HEK293 (cell line): ENCODE data around the gene LZTFL1.
A peak's percentile ranks its signal among the peaks of the same experiment; 100 is the strongest.

Source experiments
- CTCF ChIA-PET: fragments of 350-600 bp; formaldehyde crosslinking; extraction: SDS; loops from one replicate; lab custom pipeline; 2021; ENCODE audit warnings: antibody characterized with exemption; lab: Yijun Ruan, JAX
- POLR2A ChIA-PET: fragments of 300-600 bp; formaldehyde crosslinking; extraction: SDS; loops from one replicate; lab custom pipeline; 2020; ENCODE audit warnings: antibody characterized with exemption, inconsistent platforms; lab: Yijun Ruan, JAX
- H3K27ac ChIP-seq: fragments of 200-500 bp; sonication (Bioruptor generic); 2 replicates; pipeline ENCODE4 v1.5.1; 2014; ENCODE audit warnings: low read depth, low read length, control low read depth, inconsistent platforms; ENCODE audit errors: extremely low read depth
- H3K36me3 ChIP-seq, 2 experiments: fragments of 200-500 bp in 1 of 2; sonication (Bioruptor generic) in 1 of 2; 1 replicate in 1 of 2; 2 replicates in 1 of 2; pipeline ENCODE4 v1.5.1; 2014 to 2017; ENCODE audit warnings: inconsistent platforms in 2 of 2, low read length in 2 of 2; ENCODE audit not compliant: control insufficient read depth in 2 of 2, insufficient read depth in 1 of 2
- H3K4me1 ChIP-seq: fragments of 200-500 bp; sonication (Bioruptor generic); 2 replicates; pipeline ENCODE4 v1.5.1; 2014; ENCODE audit warnings: mild to moderate bottlenecking, low read length, inconsistent platforms; ENCODE audit not compliant: control insufficient read depth, insufficient read depth
- H3K4me3 ChIP-seq: 2 replicates; pipeline ENCODE4 v1.5.1; 2011; ENCODE audit warnings: low read depth, mild to moderate bottlenecking, control low read depth, low read length, moderate library complexity
- H3K9me3 ChIP-seq: fragments of 200-500 bp; sonication (Bioruptor generic); 2 replicates; pipeline ENCODE4 v1.5.1; 2014; ENCODE audit warnings: low read depth, low read length, inconsistent platforms; ENCODE audit not compliant: control insufficient read depth, insufficient read depth
- KLF8 ChIP-seq: fragments of 450-650 bp; formaldehyde crosslinking; IDR thresholded peaks from 2 replicates; pipeline ENCODE4 v1.5.1; 2016; ENCODE audit warnings: missing biosample characterization, missing genetic modification characterization
- ZBTB20 ChIP-seq: fragments of 450-650 bp; formaldehyde crosslinking; IDR thresholded peaks from 2 replicates; pipeline ENCODE4 v1.5.1; 2016; ENCODE audit warnings: missing biosample characterization, missing genetic modification characterization
- ZIC2 ChIP-seq: fragments of 450-650 bp; formaldehyde crosslinking; IDR thresholded peaks from 2 replicates; pipeline ENCODE4 v1.5.1; 2016; ENCODE audit warnings: missing biosample characterization, missing genetic modification characterization
- ZNF211 ChIP-seq: fragments of 450-650 bp; formaldehyde crosslinking; IDR thresholded peaks from 2 replicates; pipeline ENCODE4 v1.5.1; 2016; ENCODE audit warnings: low read depth, missing biosample characterization, missing genetic modification characterization
- ZNF221 ChIP-seq: fragments of 450-650 bp; formaldehyde crosslinking; IDR thresholded peaks from 2 replicates; pipeline ENCODE4 v1.5.1; 2017; ENCODE audit warnings: missing biosample characterization, missing genetic modification characterization, borderline replicate concordance
- ZNF24 ChIP-seq: fragments of 450-650 bp; formaldehyde crosslinking; IDR thresholded peaks from 2 replicates; pipeline ENCODE4 v1.5.1; 2016; ENCODE audit warnings: missing biosample characterization, missing genetic modification characterization
- ZNF350 ChIP-seq: fragments of 450-650 bp; formaldehyde crosslinking; IDR thresholded peaks from 2 replicates; pipeline ENCODE4 v1.5.0; 2017; ENCODE audit warnings: missing biosample characterization, mild to moderate bottlenecking, missing genetic modification characterization
- ZNF621 ChIP-seq: fragments of 450-650 bp; formaldehyde crosslinking; IDR thresholded peaks from 2 replicates; pipeline ENCODE4 v1.5.1; 2017; ENCODE audit warnings: missing biosample characterization, missing genetic modification characterization
- ZNF654 ChIP-seq: fragments of 450-650 bp; formaldehyde crosslinking; IDR thresholded peaks from 2 replicates; pipeline ENCODE4 v1.5.1; 2016; ENCODE audit warnings: low read depth, missing biosample characterization, missing genetic modification characterization
- ZNF785 ChIP-seq: fragments of 450-650 bp; formaldehyde crosslinking; IDR thresholded peaks from 2 replicates; pipeline ENCODE4 v1.5.1; 2016; ENCODE audit warnings: missing biosample characterization, missing genetic modification characterization
- ZSCAN23 ChIP-seq: fragments of 450-650 bp; formaldehyde crosslinking; IDR thresholded peaks from 2 replicates; pipeline ENCODE4 v1.5.1; 2016; ENCODE audit warnings: missing biosample characterization, missing genetic modification characterization
- TF ChIP-seq, protein P1 (sequence below): fragments of 450-650 bp; formaldehyde crosslinking; IDR thresholded peaks from 2 replicates; pipeline ENCODE4 v1.5.1; 2016; ENCODE audit warnings: missing biosample characterization, missing genetic modification characterization
- TF ChIP-seq, protein P2 (sequence below): fragments of 450-650 bp; formaldehyde crosslinking; IDR thresholded peaks from 2 replicates; pipeline ENCODE4 v1.5.1; 2017; ENCODE audit warnings: missing biosample characterization, missing genetic modification characterization
- TF ChIP-seq, protein P3 (sequence below): fragments of 450-650 bp; formaldehyde crosslinking; IDR thresholded peaks from 2 replicates; pipeline ENCODE4 v1.5.1; 2016; ENCODE audit warnings: missing biosample characterization, missing genetic modification characterization, low read depth
- TF ChIP-seq, protein P4 (sequence below): fragments of 450-650 bp; formaldehyde crosslinking; optimal IDR thresholded peaks from 2 replicates; pipeline ENCODE3; 2016; ENCODE audit warnings: missing biosample characterization, mild to moderate bottlenecking, missing genetic modification characterization

LZTFL1 gene

DNA sequence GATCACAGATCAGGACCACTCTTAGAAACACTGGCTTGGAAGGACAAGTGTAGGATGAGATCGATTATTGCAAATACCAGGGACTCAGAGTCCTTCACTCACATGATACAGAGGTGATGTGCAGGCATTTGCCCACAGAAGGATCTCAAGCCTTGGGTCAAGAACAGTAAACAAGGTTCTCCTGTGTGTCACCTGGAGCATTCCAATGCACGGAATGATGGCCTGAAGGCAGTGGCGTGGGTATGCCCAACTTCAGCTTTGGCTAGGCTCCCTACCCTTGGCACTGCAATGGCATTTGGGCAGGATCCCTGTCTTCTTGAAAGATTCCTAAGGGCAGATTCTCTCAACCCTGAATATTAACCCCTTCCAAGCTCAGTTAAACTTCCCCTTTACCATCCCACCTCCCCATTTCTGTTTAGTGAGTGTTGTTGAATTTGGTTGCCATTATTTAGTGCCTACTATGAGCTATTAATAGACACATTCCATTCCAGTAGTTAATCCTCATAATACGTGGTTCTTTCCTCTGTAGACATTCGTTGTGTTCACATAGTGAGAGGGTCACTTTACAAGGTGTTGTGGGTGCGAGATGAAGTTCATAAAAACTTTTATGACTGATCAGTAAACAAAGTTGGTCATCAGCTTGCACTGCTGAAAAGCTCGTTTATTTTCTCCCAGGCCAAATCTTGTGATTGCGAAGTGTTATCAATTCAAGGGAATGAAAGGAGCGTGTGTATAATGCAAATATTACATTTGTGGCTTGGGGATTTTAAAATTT lies 1.1 kb upstream of the LZTFL1 start (continued):
- TF ChIP-seq, protein P1, sequence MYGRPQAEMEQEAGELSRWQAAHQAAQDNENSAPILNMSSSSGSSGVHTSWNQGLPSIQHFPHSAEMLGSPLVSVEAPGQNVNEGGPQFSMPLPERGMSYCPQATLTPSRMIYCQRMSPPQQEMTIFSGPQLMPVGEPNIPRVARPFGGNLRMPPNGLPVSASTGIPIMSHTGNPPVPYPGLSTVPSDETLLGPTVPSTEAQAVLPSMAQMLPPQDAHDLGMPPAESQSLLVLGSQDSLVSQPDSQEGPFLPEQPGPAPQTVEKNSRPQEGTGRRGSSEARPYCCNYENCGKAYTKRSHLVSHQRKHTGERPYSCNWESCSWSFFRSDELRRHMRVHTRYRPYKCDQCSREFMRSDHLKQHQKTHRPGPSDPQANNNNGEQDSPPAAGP = no peak

DNA sequence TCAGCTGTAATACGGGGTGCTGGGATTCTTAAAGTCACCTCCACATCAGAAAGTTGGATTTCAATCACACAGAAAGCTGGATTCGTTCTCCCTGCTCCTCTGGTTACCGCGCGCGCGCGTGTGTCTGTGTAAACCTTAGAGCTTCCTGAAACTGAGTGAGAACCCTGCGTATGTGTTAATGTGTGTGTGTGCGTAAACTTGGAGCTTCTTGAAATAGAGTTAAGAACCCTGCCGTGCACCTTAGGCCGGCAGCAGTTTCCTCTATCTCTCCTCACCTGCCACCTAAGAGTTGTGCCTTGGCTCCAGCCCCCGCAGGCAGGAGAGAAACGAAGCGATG lies 531 bp downstream of the LZTFL1 start:
- POLR2A ChIA-PET = no interaction called here

DNA sequence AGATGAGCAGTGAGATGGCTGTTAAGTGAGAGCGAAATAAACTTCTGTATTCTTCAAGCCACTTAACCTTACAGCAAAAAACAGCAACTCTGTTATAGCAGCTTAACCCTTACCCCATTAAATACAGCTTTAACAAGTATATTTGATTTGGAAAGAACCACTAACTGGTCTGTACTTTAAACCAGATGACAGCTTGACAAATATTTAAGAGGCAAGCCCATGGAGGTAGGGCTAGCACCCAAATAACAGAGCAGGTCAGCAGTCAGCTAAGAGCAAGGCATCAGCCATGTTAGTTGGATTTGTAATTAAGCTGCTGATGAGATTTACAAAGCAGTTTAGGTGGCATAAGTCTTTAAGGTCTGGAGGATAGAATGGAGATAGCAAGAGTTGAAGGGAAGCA lies 3.5 kb downstream of the LZTFL1 start:
- TF ChIP-seq ZNF211 (tag by site-specific recombination) (no peak), ZNF350 (tag by site-specific recombination) (no peak), KLF8 (tag by site-specific recombination) (no peak), ZIC2 (tag by site-specific recombination) (no peak), ZNF24 (tag by site-specific recombination) (no peak), ZBTB20 (tag by site-specific recombination) (no peak), ZNF621 (tag by site-specific recombination) (no peak), ZNF221 (tag by site-specific recombination) (no peak), ZNF785 (tag by site-specific recombination) (no peak)
- TF ChIP-seq, protein P2, sequence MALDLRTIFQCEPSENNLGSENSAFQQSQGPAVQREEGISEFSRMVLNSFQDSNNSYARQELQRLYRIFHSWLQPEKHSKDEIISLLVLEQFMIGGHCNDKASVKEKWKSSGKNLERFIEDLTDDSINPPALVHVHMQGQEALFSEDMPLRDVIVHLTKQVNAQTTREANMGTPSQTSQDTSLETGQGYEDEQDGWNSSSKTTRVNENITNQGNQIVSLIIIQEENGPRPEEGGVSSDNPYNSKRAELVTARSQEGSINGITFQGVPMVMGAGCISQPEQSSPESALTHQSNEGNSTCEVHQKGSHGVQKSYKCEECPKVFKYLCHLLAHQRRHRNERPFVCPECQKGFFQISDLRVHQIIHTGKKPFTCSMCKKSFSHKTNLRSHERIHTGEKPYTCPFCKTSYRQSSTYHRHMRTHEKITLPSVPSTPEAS (tag by site-specific recombination) = no peak
- TF ChIP-seq, protein P3, sequence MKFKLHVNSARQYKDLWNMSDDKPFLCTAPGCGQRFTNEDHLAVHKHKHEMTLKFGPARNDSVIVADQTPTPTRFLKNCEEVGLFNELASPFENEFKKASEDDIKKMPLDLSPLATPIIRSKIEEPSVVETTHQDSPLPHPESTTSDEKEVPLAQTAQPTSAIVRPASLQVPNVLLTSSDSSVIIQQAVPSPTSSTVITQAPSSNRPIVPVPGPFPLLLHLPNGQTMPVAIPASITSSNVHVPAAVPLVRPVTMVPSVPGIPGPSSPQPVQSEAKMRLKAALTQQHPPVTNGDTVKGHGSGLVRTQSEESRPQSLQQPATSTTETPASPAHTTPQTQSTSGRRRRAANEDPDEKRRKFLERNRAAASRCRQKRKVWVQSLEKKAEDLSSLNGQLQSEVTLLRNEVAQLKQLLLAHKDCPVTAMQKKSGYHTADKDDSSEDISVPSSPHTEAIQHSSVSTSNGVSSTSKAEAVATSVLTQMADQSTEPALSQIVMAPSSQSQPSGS (tag by site-specific recombination) = no peak
- POLR2A ChIA-PET = no interaction called here
- H3K4me3 ChIP-seq = no peak overlapping the region
- H3K9me3 ChIP-seq = no peaks in the 10 kb centered on the region
- H3K27ac ChIP-seq = no peak overlapping the region
- no peaks in the 10 kb centered on the region for H3K4me1 ChIP-seq
- CTCF ChIA-PET = no interaction called here
- peaks cover 0 to 21% of the 10 kb centered on the region in 2 experiments; a peak in 1 of 3 replicates for H3K36me3 ChIP-seq

More for the DNA sequence above, 531 bp downstream of the LZTFL1 start:
- CTCF ChIA-PET = interaction anchor here (0.6 to 1.0 kb wide), 2 partner anchors 11 to 88 kb away, joined by 3 to 4 read pairs; no protein-coding TSS in a partner anchor
- Histone ChIP-seq H3K27ac (no peak overlapping the region), H3K4me3 (peak overlapping the region; percentile 87), H3K9me3 (no peaks in the 10 kb centered on the region), H3K36me3 (peaks cover 0 to 3% of the 10 kb centered on the region in 2 experiments; a peak in 1 of 3 replicates), H3K4me1 (no peaks in the 10 kb centered on the region)
- TF ChIP-seq ZBTB20 (tag by site-specific recombination) (peak; percentile 7; the same call in 1 of the 2 replicates), ZSCAN23 (tag by site-specific recombination) (no peak)

DNA sequence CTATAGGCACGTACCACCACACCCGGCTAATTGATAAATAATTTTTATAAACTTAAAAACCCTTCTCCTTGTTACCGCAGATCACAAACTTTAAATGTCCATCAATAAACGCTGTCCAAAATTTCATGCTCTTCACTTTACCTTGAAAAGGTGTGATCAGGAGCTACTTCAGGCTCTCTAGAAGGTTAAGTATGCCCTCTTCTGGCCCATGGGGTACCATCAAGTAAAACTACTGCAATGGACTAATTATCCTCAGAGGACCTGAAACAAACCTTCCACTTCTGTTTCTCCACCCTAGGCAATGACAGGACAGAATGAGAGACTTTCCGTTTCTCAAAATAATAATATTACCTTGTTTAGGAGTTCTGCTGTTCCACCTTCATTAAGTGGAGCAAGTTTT lies 9.2 kb downstream of the LZTFL1 start:
- no peaks in the 10 kb centered on the region for H3K9me3 ChIP-seq
- H3K36me3 ChIP-seq = peaks cover 0 to 57% of the 10 kb centered on the region in 2 experiments; a peak in 1 of 3 replicates
- H3K27ac ChIP-seq = no peak overlapping the region
- no peak overlapping the region for H3K4me3 ChIP-seq
- peak; percentile 34 for TF ChIP-seq ZNF654
- TF ChIP-seq, protein P4, sequence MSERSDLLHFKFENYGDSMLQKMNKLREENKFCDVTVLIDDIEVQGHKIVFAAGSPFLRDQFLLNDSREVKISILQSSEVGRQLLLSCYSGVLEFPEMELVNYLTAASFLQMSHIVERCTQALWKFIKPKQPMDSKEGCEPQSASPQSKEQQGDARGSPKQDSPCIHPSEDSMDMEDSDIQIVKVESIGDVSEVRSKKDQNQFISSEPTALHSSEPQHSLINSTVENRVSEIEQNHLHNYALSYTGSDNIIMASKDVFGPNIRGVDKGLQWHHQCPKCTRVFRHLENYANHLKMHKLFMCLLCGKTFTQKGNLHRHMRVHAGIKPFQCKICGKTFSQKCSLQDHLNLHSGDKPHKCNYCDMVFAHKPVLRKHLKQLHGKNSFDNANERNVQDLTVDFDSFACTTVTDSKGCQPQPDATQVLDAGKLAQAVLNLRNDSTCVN (tag by site-specific recombination) = no peak
- ChIA-PET POLR2A (no interaction called here), CTCF (interaction anchor here (0.8 to 3.3 kb wide), 3 partner anchors 13 to 790 kb away, joined by 3 to 30 read pairs (median 3); no protein-coding TSS in a partner anchor)
- no peaks in the 10 kb centered on the region for H3K4me1 ChIP-seq
